ENCODE measurements around the gene SPN. TPM values are rescaled to one million over a fixed set of nuclear protein-coding genes. Genes with fewer than 3 reads are reported as not detected.

Gene SPN
- total and polyA plus RNA-seq, 7 donors = 0.28 to 13.3 (median 1.1) TPM

DNA sequence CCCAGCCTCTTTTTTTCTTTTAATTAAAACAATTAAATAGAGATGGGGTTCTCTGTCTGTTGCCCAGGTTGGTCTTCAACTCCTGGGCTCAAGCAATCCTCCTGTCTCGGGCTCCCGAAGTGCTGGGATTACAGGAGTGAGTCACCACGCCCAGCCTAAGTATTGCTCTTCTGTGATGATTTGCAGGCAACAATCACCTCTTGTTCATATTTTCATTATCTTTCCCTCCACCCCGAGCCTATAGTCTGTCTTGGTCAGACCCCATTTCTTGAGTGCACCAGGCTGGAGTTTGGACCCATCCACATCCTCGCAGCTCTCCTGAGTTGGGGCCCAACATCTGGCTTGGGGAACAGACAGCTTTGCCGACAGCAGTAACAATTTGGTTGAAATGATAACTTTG lies 4.3 kb upstream of the SPN start:
- H3K36me3 ChIP-seq = no peaks in the 10 kb centered on the region
- intact Hi-C loops (cut with DNase I) = no loop called here
- no peak for TF ChIP-seq POLR2A (IDR thresholded peaks at IDR 0.05)
- TF ChIP-seq, protein P1, sequence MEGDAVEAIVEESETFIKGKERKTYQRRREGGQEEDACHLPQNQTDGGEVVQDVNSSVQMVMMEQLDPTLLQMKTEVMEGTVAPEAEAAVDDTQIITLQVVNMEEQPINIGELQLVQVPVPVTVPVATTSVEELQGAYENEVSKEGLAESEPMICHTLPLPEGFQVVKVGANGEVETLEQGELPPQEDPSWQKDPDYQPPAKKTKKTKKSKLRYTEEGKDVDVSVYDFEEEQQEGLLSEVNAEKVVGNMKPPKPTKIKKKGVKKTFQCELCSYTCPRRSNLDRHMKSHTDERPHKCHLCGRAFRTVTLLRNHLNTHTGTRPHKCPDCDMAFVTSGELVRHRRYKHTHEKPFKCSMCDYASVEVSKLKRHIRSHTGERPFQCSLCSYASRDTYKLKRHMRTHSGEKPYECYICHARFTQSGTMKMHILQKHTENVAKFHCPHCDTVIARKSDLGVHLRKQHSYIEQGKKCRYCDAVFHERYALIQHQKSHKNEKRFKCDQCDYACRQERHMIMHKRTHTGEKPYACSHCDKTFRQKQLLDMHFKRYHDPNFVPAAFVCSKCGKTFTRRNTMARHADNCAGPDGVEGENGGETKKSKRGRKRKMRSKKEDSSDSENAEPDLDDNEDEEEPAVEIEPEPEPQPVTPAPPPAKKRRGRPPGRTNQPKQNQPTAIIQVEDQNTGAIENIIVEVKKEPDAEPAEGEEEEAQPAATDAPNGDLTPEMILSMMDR (IDR thresholded peaks at IDR 0.05) = no peak
- TF ChIP-seq POLR2AphosphoS5 (IDR thresholded peaks at IDR 0.05) = no peak
- no peak for TF ChIP-seq EP300 (IDR thresholded peaks at IDR 0.05)
- no peak overlapping the region for H3K27ac ChIP-seq
- no peaks in the 10 kb centered on the region for H3K27me3 ChIP-seq
- DNase-seq = no peak
- H3K4me1 ChIP-seq = no peaks in the 10 kb centered on the region
- WGBS, 2 donors = 55 to 83% methylated on average over 6 of the region's 6 CpGs
- no peaks in the 10 kb centered on the region for H3K9me3 ChIP-seq
- no peak overlapping the region for H3K4me3 ChIP-seq

DNA sequence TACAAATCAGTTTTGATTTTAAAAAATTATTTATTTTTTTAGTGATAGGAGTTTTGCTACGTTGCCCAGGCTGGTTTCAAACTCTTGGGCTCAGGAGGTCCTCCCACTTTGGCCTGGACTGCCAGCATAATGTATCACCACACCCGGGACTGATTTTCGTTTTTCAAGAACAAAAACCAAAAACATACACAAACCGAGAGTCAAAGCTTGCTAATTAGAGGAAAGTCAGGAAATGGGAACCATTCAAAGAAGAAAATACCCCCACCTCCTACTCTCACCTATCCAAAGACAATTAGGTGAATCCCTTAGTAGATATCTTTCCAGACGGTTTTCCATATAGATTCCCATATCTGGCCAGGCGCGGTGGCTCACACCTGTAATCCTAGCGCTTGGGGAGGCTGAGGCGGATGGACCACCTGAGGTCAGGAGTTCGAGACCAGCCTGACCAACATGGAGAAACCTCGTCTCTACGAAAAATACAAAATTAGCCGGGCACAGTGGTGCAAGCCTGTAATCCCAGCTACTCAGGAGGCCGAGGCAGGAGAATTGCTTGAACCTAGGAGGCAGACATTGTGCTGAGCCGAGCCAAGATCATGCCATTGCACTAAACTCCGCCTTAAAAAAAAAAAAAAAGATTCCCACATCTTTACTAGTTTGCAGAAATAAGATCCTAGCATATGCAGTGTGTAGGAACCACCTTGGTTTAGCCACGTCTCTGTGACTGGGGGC lies 883 bp upstream of the SPN start:
- Histone ChIP-seq H3K36me3 (no peaks in the 10 kb centered on the region), H3K9me3 (no peaks in the 10 kb centered on the region), H3K27ac (no peak overlapping the region), H3K4me1 (peaks cover 0 to 14% (median 6%) of the 10 kb centered on the region in 4 donors), H3K27me3 (peaks cover 0 to 3% (median 0%) of the 10 kb centered on the region in 3 donors), H3K4me3 (no peak overlapping the region)
- WGBS, 2 donors = 65 to 85% methylated on average over 17 of the region's 17 CpGs
- intact Hi-C loops (cut with DNase I) = no loop called here
- TF ChIP-seq EP300 (IDR thresholded peaks at IDR 0.05) (no peak), POLR2AphosphoS5 (IDR thresholded peaks at IDR 0.05) (no peak), POLR2A (IDR thresholded peaks at IDR 0.05) (no peak)
- TF ChIP-seq, protein P1 (IDR thresholded peaks at IDR 0.05) = no peak
- no peak for DNase-seq

DNA sequence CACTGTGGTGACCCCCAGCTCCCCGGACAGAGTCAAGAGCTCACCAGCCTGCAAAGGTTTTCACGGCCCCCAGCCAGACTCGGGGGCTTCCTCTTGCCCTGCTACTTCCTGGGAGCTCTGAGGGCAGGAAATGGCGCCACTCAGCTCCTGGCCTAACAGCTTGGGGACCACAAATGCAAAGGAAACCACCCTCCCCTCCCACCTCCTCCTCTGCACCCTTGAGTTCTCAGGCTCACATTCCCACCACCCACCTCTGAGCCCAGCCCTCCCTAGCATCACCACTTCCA lies 375 bp upstream of the SPN start:
- Histone ChIP-seq H3K4me1 (peaks cover 0 to 14% (median 6%) of the 10 kb centered on the region in 4 donors), H3K36me3 (no peaks in the 10 kb centered on the region), H3K9me3 (no peaks in the 10 kb centered on the region), H3K27me3 (peaks cover 0 to 3% (median 0%) of the 10 kb centered on the region in 3 donors), H3K27ac (no peak overlapping the region), H3K4me3 (peak overlapping the region in 1 of 4 donors; percentile 11)
- DNase-seq = no peak
- no peak for TF ChIP-seq EP300 (IDR thresholded peaks at IDR 0.05)
- TF ChIP-seq, protein P1 (IDR thresholded peaks at IDR 0.05) = no peak
- TF ChIP-seq POLR2AphosphoS5 (IDR thresholded peaks at IDR 0.05) = no peak
- no peak for TF ChIP-seq POLR2A (IDR thresholded peaks at IDR 0.05)
- intact Hi-C loops (cut with DNase I) = no loop called here
- WGBS, 2 donors = 33 to 77% methylated on average over 4 of the region's 4 CpGs

DNA sequence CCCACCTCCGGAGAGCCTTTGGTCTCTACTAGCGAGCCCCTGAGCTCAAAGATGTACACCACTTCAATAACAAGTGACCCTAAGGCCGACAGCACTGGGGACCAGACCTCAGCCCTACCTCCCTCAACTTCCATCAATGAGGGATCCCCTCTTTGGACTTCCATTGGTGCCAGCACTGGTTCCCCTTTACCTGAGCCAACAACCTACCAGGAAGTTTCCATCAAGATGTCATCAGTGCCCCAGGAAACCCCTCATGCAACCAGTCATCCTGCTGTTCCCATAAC lies 702 bp downstream of the SPN start:
- intact Hi-C loops (cut with DNase I) = no loop called here
- no peaks in the 10 kb centered on the region for H3K9me3 ChIP-seq
- H3K4me3 ChIP-seq = peak overlapping the region in 1 of 4 donors; percentile 11
- TF ChIP-seq POLR2A (IDR thresholded peaks at IDR 0.05) (no peak), EP300 (IDR thresholded peaks at IDR 0.05) (no peak), POLR2AphosphoS5 (IDR thresholded peaks at IDR 0.05) (no peak)
- TF ChIP-seq, protein P1 (IDR thresholded peaks at IDR 0.05) = no peak
- WGBS, 2 donors = 53 to 85% methylated on average over 3 of the region's 3 CpGs
- no peak for DNase-seq
- no peak overlapping the region for H3K27ac ChIP-seq
- peaks cover 0 to 3% (median 0%) of the 10 kb centered on the region in 3 donors for H3K27me3 ChIP-seq
- no peaks in the 10 kb centered on the region for H3K36me3 ChIP-seq
- H3K4me1 ChIP-seq = peaks cover 0 to 14% (median 6%) of the 10 kb centered on the region in 4 donors

Measured in sigmoid colon (tissue), 7 donors.